ENCODE results near the gene HSP90AA1. TPM values are rescaled to one million over a fixed set of nuclear protein-coding genes. Genes with fewer than 3 reads are reported as not detected.

Gene HSP90AA1
- total RNA-seq, 1 experiment from 2014 or later = 1,111 TPM

GRCh38 chr14:102105369-102105768, 18.5 kb upstream of the HSP90AA1 start:
- Mint-ChIP-seq H3K36me3 (ENCODE audit: insufficient read depth, unreplicated experiment) (peaks cover 5% of the 10 kb centered on the region), H3K4me1 (ENCODE audit: low read depth, unreplicated experiment) (peaks cover 9% of the 10 kb centered on the region), H3K9me3 (ENCODE audit: low read depth, unreplicated experiment) (peaks cover 5% of the 10 kb centered on the region), H3K4me3 (ENCODE audit: low read depth, unreplicated experiment) (no peak overlapping the region), H3K27ac (ENCODE audit: unreplicated experiment) (no peak overlapping the region), H3K27me3 (ENCODE audit: unreplicated experiment) (no peaks in the 10 kb centered on the region)
- DNase-seq = no peak
- CTCF ChIA-PET = no interaction called here
- TF ChIP-seq, protein P1, sequence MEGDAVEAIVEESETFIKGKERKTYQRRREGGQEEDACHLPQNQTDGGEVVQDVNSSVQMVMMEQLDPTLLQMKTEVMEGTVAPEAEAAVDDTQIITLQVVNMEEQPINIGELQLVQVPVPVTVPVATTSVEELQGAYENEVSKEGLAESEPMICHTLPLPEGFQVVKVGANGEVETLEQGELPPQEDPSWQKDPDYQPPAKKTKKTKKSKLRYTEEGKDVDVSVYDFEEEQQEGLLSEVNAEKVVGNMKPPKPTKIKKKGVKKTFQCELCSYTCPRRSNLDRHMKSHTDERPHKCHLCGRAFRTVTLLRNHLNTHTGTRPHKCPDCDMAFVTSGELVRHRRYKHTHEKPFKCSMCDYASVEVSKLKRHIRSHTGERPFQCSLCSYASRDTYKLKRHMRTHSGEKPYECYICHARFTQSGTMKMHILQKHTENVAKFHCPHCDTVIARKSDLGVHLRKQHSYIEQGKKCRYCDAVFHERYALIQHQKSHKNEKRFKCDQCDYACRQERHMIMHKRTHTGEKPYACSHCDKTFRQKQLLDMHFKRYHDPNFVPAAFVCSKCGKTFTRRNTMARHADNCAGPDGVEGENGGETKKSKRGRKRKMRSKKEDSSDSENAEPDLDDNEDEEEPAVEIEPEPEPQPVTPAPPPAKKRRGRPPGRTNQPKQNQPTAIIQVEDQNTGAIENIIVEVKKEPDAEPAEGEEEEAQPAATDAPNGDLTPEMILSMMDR (IDR thresholded peaks at IDR 0.05; ENCODE audit: unreplicated experiment) = no peak
- intact Hi-C loops (cut with micrococcal nuclease; ENCODE audit: unreplicated experiment) = no loop called here
- no TSS peak for BruUV-seq (replicated peaks)

- DNase-seq = no peak
- H3K4me1 Mint-ChIP-seq (ENCODE audit: low read depth, unreplicated experiment) = peaks cover 15% of the 10 kb centered on the region
- TF ChIP-seq, protein P1 (IDR thresholded peaks at IDR 0.05; ENCODE audit: unreplicated experiment) = no peak
- H3K27me3 Mint-ChIP-seq (ENCODE audit: unreplicated experiment) = no peaks in the 10 kb centered on the region
- intact Hi-C loops (cut with micrococcal nuclease; ENCODE audit: unreplicated experiment) = no loop called here
- BruUV-seq (replicated peaks) = no TSS peak
- H3K36me3 Mint-ChIP-seq (ENCODE audit: insufficient read depth, unreplicated experiment) = no peaks in the 10 kb centered on the region
- no peaks in the 10 kb centered on the region for H3K9me3 Mint-ChIP-seq (ENCODE audit: low read depth, unreplicated experiment)
- H3K4me3 Mint-ChIP-seq (ENCODE audit: low read depth, unreplicated experiment) = no peak overlapping the region
- no peak overlapping the region for H3K27ac Mint-ChIP-seq (ENCODE audit: unreplicated experiment)
- CTCF ChIA-PET = no interaction called here
These were observed 16.3 kb upstream of the HSP90AA1 start for GRCh38 chr14:102103062-102103695.

DNA sequence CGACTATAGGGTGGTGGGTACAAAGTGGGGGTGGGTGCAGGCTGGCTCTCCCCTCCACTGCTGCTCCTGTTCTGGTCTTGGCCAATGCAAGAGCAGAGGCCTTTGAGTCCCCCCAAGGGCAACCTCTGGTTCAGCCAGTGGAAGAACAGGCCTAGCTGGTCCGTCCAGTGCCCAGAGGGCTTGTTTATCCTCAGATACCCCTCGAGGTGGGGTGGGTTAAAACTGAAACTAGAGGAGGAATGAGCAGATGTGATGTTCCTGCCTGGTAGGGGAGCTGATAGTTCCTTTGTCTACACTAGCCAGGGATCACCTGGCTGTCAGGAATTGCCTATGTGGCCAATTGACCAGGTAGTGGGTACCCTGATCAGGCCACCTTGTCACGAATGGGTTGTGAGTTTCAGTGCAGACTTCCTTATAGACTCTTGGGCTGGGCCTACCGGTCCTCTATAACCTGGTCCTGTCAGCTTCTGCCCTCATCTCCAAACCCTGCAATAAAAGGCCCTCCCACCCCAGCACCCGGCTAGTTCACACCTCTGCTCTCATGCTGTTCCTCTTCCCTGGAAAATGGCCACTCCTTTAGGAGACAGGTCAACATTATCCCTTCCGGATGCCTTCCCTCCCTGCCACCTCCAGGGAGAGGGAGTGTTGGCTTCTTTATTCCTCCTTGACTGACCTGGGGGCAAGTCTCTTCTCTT, 10.7 kb upstream of the HSP90AA1 start:
- Mint-ChIP-seq H3K9me3 (ENCODE audit: low read depth, unreplicated experiment) (no peaks in the 10 kb centered on the region), H3K4me3 (ENCODE audit: low read depth, unreplicated experiment) (no peak overlapping the region), H3K27ac (ENCODE audit: unreplicated experiment) (no peak overlapping the region), H3K36me3 (ENCODE audit: insufficient read depth, unreplicated experiment) (no peaks in the 10 kb centered on the region), H3K27me3 (ENCODE audit: unreplicated experiment) (no peaks in the 10 kb centered on the region), H3K4me1 (ENCODE audit: low read depth, unreplicated experiment) (peaks cover 33% of the 10 kb centered on the region)
- BruUV-seq (replicated peaks) = no TSS peak
- peak; percentile 84 for DNase-seq
- intact Hi-C loops (cut with micrococcal nuclease; ENCODE audit: unreplicated experiment) = loop anchor here (2.0 to 5.0 kb wide), 4 partner anchors 27 to 137 kb away; no protein-coding TSS in a partner anchor
- TF ChIP-seq, protein P1 (IDR thresholded peaks at IDR 0.05; ENCODE audit: unreplicated experiment) = no peak
- CTCF ChIA-PET = interaction anchor here (0.6 to 2.4 kb wide), 5 partner anchors 27 to 509 kb away, joined by 3 to 21 read pairs (median 7); no protein-coding TSS in a partner anchor

GRCh38 chr14:102096569-102097188, 9.8 kb upstream of the HSP90AA1 start:
- no TSS peak for BruUV-seq (replicated peaks)
- Mint-ChIP-seq H3K4me1 (ENCODE audit: low read depth, unreplicated experiment) (peaks cover 33% of the 10 kb centered on the region), H3K27me3 (ENCODE audit: unreplicated experiment) (no peaks in the 10 kb centered on the region), H3K36me3 (ENCODE audit: insufficient read depth, unreplicated experiment) (no peaks in the 10 kb centered on the region), H3K4me3 (ENCODE audit: low read depth, unreplicated experiment) (no peak overlapping the region), H3K9me3 (ENCODE audit: low read depth, unreplicated experiment) (no peaks in the 10 kb centered on the region), H3K27ac (ENCODE audit: unreplicated experiment) (peak overlapping the region; percentile 6)
- TF ChIP-seq, protein P1 (IDR thresholded peaks at IDR 0.05; ENCODE audit: unreplicated experiment) = peak; percentile 76
- CTCF ChIA-PET = interaction anchor here (0.5 to 2.4 kb wide), 6 partner anchors 9 to 1276 kb away, joined by 3 to 21 read pairs (median 6); no protein-coding TSS in a partner anchor
- intact Hi-C loops (cut with micrococcal nuclease; ENCODE audit: unreplicated experiment) = loop anchor here (2.0 to 5.0 kb wide), 4 partner anchors 28 to 136 kb away; no protein-coding TSS in a partner anchor
- DNase-seq = peak; percentile 86
